Measurements from ENCODE around the gene CDC42BPB. TPM values are rescaled to one million over a fixed set of nuclear protein-coding genes. Genes with fewer than 3 reads are reported as not detected.

The CDC42BPB gene
- polyA plus RNA-seq, 1 of the 3 experiments (the other 2 are of a cell fraction), result 61.6 TPM

DNA sequence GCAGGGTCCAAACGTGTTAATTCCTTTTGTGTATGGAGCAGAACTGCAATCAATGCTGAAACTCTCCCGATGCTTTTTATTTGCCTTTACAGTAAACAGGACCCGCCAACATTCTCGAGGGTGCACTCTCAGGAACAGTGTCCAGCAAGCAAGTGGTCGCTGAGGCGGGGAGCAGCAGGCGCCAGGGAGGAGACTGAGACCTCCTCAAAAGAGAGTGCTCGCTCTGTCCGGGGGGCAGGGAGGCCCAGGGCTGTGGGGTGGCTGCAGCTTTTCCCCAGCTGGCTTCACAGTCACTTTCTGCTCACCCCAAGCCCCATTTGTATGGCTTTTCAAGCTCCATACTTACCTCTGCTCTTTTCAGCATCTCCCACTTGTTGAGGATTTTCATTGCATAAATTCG is 49.2 kb downstream of the CDC42BPB start:
- Histone ChIP-seq H3K9ac (no peak overlapping the region), H3K4me3 (ENCODE audit: low read depth in 2 of 2, low read length in 1 of 2) (no peak overlapping the region), H3K27ac (ENCODE audit: low read depth in 2 of 2, low read length in 1 of 2) (no peak overlapping the region), H3K27me3 (ENCODE audit: insufficient read depth) (no peaks in the 10 kb centered on the region), H3K4me2 (no peak overlapping the region), H3F3A (replicated peaks; ENCODE audit: insufficient read depth) (peaks cover 18% of the 10 kb centered on the region), H3K4me1 (ENCODE audit: control insufficient read depth in 1 of 2, insufficient read depth in 2 of 2, low read depth in 1 of 2, low read length in 1 of 2) (peaks cover 5 to 8% of the 10 kb centered on the region in 2 experiments; a peak in 2 of 4 replicates), H3K79me2 (ENCODE audit: insufficient read depth) (peaks cover 91% of the 10 kb centered on the region), H3K9me2 (no peaks in the 10 kb centered on the region), H3K36me3 (replicated peaks in 1 of 2; ENCODE audit: control insufficient read depth in 1 of 2, insufficient read depth in 2 of 2, low read length in 1 of 2) (peaks cover 25 to 27% of the 10 kb centered on the region in 2 experiments), H3K9me3 (no peaks in the 10 kb centered on the region), H4K20me1 (ENCODE audit: insufficient read depth) (peaks cover 57% of the 10 kb centered on the region), H2AFZ (ENCODE audit: low read depth) (no peak overlapping the region)
- WGBS (ENCODE audit: low lambda C conversion rate), result 92% methylated on average over 9 of the region's 10 CpGs
- POLR2A ChIA-PET, result no interaction called here
- CTCF ChIA-PET, result interaction anchor here (0.6 to 0.7 kb wide), 2 partner anchors 32 to 1459 kb away, joined by 3 read pairs; no protein-coding TSS in a partner anchor
- no peak for DNase-seq
- TF ChIP-seq TEAD4 (IDR thresholded peaks at IDR 0.05; ENCODE audit: borderline replicate concordance, insufficient read depth) (no peak), TAF1 (IDR thresholded peaks at IDR 0.05; ENCODE audit: borderline replicate concordance, low read depth, low read length) (no peak), EZH2phosphoT487 (IDR thresholded peaks at IDR 0.05; ENCODE audit: borderline replicate concordance, low read depth) (no peak), NFIC (IDR thresholded peaks at IDR 0.05; ENCODE audit: borderline replicate concordance) (no peak), TCF12 (IDR thresholded peaks at IDR 0.05) (no peak)
- TF ChIP-seq, protein P1, sequence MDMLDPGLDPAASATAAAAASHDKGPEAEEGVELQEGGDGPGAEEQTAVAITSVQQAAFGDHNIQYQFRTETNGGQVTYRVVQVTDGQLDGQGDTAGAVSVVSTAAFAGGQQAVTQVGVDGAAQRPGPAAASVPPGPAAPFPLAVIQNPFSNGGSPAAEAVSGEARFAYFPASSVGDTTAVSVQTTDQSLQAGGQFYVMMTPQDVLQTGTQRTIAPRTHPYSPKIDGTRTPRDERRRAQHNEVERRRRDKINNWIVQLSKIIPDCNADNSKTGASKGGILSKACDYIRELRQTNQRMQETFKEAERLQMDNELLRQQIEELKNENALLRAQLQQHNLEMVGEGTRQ (IDR thresholded peaks at IDR 0.05; ENCODE audit: borderline replicate concordance, low read depth, low read length), result no peak

DNA sequence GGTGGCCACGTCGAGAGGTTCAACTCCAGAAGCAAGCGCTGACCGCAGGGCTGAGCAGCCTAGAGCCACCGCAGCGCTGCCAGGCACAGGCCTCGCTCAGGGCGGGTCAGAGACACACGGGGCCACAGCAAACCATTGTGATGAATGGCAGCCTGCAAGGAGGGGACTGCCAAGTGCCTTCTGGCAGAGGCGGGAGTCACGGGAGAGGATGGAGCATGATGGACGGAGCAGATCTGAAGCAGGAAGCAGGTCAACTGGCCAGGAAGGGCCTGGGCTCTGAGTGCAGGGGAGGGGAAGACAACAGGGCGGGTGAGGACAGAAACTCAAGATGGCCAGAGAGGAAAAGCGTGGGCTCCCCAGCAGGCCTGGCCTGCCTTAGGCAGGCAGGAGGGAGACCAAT is 49.8 kb downstream of the CDC42BPB start:
- H3K4me3 ChIP-seq (ENCODE audit: low read depth in 2 of 2, low read length in 1 of 2), result no peak overlapping the region
- H3K4me2 ChIP-seq, result no peak overlapping the region
- H3K9ac ChIP-seq, result no peak overlapping the region
- H4K20me1 ChIP-seq (ENCODE audit: insufficient read depth), result peaks cover 51% of the 10 kb centered on the region
- no peak overlapping the region for H3K27ac ChIP-seq (ENCODE audit: low read depth in 2 of 2, low read length in 1 of 2)
- POLR2A ChIA-PET, result no interaction called here
- H3K27me3 ChIP-seq (ENCODE audit: insufficient read depth), result no peaks in the 10 kb centered on the region
- H3K9me3 ChIP-seq, result no peaks in the 10 kb centered on the region
- H2AFZ ChIP-seq (ENCODE audit: low read depth), result no peak overlapping the region
- no peaks in the 10 kb centered on the region for H3K9me2 ChIP-seq
- TF ChIP-seq RCOR1 (IDR thresholded peaks at IDR 0.05; ENCODE audit: low read length), result no peak
- TF ChIP-seq, protein P2, sequence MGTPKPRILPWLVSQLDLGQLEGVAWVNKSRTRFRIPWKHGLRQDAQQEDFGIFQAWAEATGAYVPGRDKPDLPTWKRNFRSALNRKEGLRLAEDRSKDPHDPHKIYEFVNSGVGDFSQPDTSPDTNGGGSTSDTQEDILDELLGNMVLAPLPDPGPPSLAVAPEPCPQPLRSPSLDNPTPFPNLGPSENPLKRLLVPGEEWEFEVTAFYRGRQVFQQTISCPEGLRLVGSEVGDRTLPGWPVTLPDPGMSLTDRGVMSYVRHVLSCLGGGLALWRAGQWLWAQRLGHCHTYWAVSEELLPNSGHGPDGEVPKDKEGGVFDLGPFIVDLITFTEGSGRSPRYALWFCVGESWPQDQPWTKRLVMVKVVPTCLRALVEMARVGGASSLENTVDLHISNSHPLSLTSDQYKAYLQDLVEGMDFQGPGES (IDR thresholded peaks at IDR 0.05; ENCODE audit: low read depth, low read length), result no peak
- no peak for TF ChIP-seq TCF12 (IDR thresholded peaks at IDR 0.05)
- TF ChIP-seq YY1 (IDR thresholded peaks at IDR 0.05; ENCODE audit: low read depth), result no peak
- TF ChIP-seq FOXM1 (IDR thresholded peaks at IDR 0.05; ENCODE audit: low read depth), result no peak
- no peak for TF ChIP-seq GATA2 (CRISPR knock-in tag; IDR thresholded peaks at IDR 0.05)
- no peak for TF ChIP-seq EP300 (IDR thresholded peaks at IDR 0.05; ENCODE audit: borderline replicate concordance in 1 of 2, low read depth in 1 of 2, low read length in 1 of 2)
- no peak for TF ChIP-seq MXI1 (IDR thresholded peaks at IDR 0.05; ENCODE audit: low read depth, low read length)
- TF ChIP-seq REST (IDR thresholded peaks at IDR 0.05; ENCODE audit: low read depth, low read length), result no peak
- TF ChIP-seq POLR2AphosphoS5 (IDR thresholded peaks at IDR 0.05; ENCODE audit: low read depth, low read length), result no peak
- no peak for TF ChIP-seq EZH2phosphoT487 (IDR thresholded peaks at IDR 0.05; ENCODE audit: borderline replicate concordance, low read depth)
- TF ChIP-seq TAF1 (IDR thresholded peaks at IDR 0.05; ENCODE audit: borderline replicate concordance, low read depth, low read length), result no peak
- no peak for TF ChIP-seq ZBTB33 (IDR thresholded peaks at IDR 0.05; ENCODE audit: borderline replicate concordance, low read depth)
- peaks cover 18% of the 10 kb centered on the region for H3F3A ChIP-seq (replicated peaks; ENCODE audit: insufficient read depth)
- CTCF ChIA-PET, result interaction anchor here (0.6 kb wide), 1 partner anchor 1459 kb away, joined by 3 read pairs; no protein-coding TSS in a partner anchor
- no peak for DNase-seq
- 97% methylated on average over 14 of the region's 14 CpGs for WGBS (ENCODE audit: low lambda C conversion rate)
- peaks cover 5 to 8% of the 10 kb centered on the region in 2 experiments; a peak in 2 of 4 replicates for H3K4me1 ChIP-seq (ENCODE audit: control insufficient read depth in 1 of 2, insufficient read depth in 2 of 2, low read depth in 1 of 2, low read length in 1 of 2)
- peaks cover 91% of the 10 kb centered on the region for H3K79me2 ChIP-seq (ENCODE audit: insufficient read depth)
- H3K36me3 ChIP-seq (replicated peaks in 1 of 2; ENCODE audit: control insufficient read depth in 1 of 2, insufficient read depth in 2 of 2, low read length in 1 of 2), result peaks cover 28 to 32% of the 10 kb centered on the region in 2 experiments
